ENCODE results near the gene C1QTNF3.

Gene C1QTNF3

GRCh38 chr5:34053571-34054399 lies 10.8 kb upstream of the C1QTNF3 start:
- no peak for TF ChIP-seq CTCF (IDR thresholded peaks at IDR 0.05; ENCODE audit: low read depth, low read length)
- DNase-seq (ENCODE audit: extremely low read depth, low read depth) = no peak

GRCh38 chr5:34053133-34053532 lies 10.1 kb upstream of the C1QTNF3 start:
- TF ChIP-seq CTCF (IDR thresholded peaks at IDR 0.05; ENCODE audit: low read depth, low read length) = no peak

GRCh38 chr5:34051374-34051980 lies 8.5 kb upstream of the C1QTNF3 start:
- no peak for TF ChIP-seq CTCF (IDR thresholded peaks at IDR 0.05; ENCODE audit: low read depth, low read length)
- no peak for DNase-seq (ENCODE audit: extremely low read depth, low read depth)

More at GRCh38 chr5:34053133-34053532, 10.1 kb upstream of the C1QTNF3 start:
- peak; percentile 67 for DNase-seq (ENCODE audit: extremely low read depth, low read depth)

GRCh38 chr5:34047774-34048572 lies 5.0 kb upstream of the C1QTNF3 start:
- TF ChIP-seq CTCF (IDR thresholded peaks at IDR 0.05; ENCODE audit: low read depth, low read length) = no peak
- DNase-seq (ENCODE audit: extremely low read depth, low read depth) = no peak

GRCh38 chr5:34047143-34047542 lies 4.1 kb upstream of the C1QTNF3 start:
- TF ChIP-seq CTCF (IDR thresholded peaks at IDR 0.05; ENCODE audit: low read depth, low read length) = no peak
- DNase-seq (ENCODE audit: extremely low read depth, low read depth) = no peak

- no peak for DNase-seq (ENCODE audit: extremely low read depth, low read depth)
- TF ChIP-seq CTCF (IDR thresholded peaks at IDR 0.05; ENCODE audit: low read depth, low read length) = no peak
Observed at GRCh38 chr5:34045996-34046395, 3.0 kb upstream of the C1QTNF3 start.
